Endothelial cell of umbilical vein (primary cell): ENCODE results near the gene SLC35F5. TPM values are rescaled to one million over a fixed set of nuclear protein-coding genes. Genes with fewer than 3 reads are reported as not detected.

Experiments used
- BruUV-seq: library from RNA; stranded (reverse); fragments of 400-500 nt; replicated peaks from 2 replicates; lab custom pipeline; 2021; lab: Mats Ljungman, UMichigan
- CTCF ChIA-PET: fragments of 300-600, 350-600 bp; sonication (Branson Sonifier 250); formaldehyde crosslinking; loops from one replicate; lab custom pipeline; 2021; ENCODE audit warnings: antibody characterized with exemption, inconsistent platforms; lab: Charles Lee
- POLR2A ChIA-PET: fragments of 300-600, 350-600 bp; sonication (Branson Sonifier 250); formaldehyde crosslinking; loops from one replicate; lab custom pipeline; 2021; ENCODE audit warnings: antibody characterized with exemption, inconsistent platforms; lab: Charles Lee
- DNase-seq: peaks from one replicate; pipeline ENCODE4 v3.0.0-alpha.2; 2011; ENCODE audit warnings: low read depth, low spot score
- FAIRE-seq: peaks from 2 replicates; lab custom pipeline; 2011; peaks lifted over from hg19 to GRCh38; lab: Jason Lieb, UNC
- H2AFZ ChIP-seq: 2 replicates; pipeline ENCODE4 v1.6.0; 2012; ENCODE audit warnings: low read depth, low read length, control low read depth, inconsistent platforms
- H3K27ac ChIP-seq: 2 replicates; pipeline ENCODE4 v1.5.1; 2011; ENCODE audit warnings: low read depth, mild to moderate bottlenecking, control low read depth, low read length, moderate library complexity; ENCODE audit not compliant: insufficient read depth
- H3K27me3 ChIP-seq, 2 experiments: 2 replicates each; pipeline versions ENCODE4 v1.6.0 to v1.6.1; 2011; ENCODE audit warnings: low read length in 2 of 2, mixed read lengths in 1 of 2; ENCODE audit not compliant: control insufficient read depth in 2 of 2, insufficient read depth in 2 of 2
- H3K36me3 ChIP-seq, 2 experiments: 2 replicates in 1 of 2; 3 replicates in 1 of 2; pipeline ENCODE4 v1.5.1; 2011; ENCODE audit warnings: low read length in 2 of 2, mild to moderate bottlenecking in 1 of 2, moderate library complexity in 1 of 2; ENCODE audit not compliant: control insufficient read depth in 2 of 2, insufficient read depth in 2 of 2; ENCODE audit errors: extremely low read depth in 1 of 2
- H3K4me1 ChIP-seq: 3 replicates; pipeline ENCODE4 v1.5.1; 2011; ENCODE audit warnings: mild to moderate bottlenecking, low read length; ENCODE audit not compliant: control insufficient read depth, insufficient read depth; ENCODE audit errors: extremely low read depth
- H3K4me2 ChIP-seq: 2 replicates; pipeline ENCODE4 v1.6.1; 2011; ENCODE audit warnings: low read length, control low read depth, mixed read lengths; ENCODE audit not compliant: insufficient read depth
- H3K4me3 ChIP-seq, 3 experiments: fragments of 200-600 bp in 1 of 3; sonication (generic), shearing (Covaris generic) in 1 of 3; replicated peaks in 1 of 3; 2 replicates each; pipeline ENCODE4 v1.5.1; 2011 to 2016; ENCODE audit warnings: control low read depth in 3 of 3, low read length in 3 of 3, mild to moderate bottlenecking in 2 of 3, inconsistent platforms in 1 of 3, low read depth in 1 of 3, moderate library complexity in 1 of 3; ENCODE audit not compliant: insufficient read depth in 1 of 3
- H3K79me2 ChIP-seq: 2 replicates; pipeline ENCODE4 v1.6.0; 2012; ENCODE audit warnings: low read length, inconsistent platforms; ENCODE audit not compliant: control insufficient read depth, insufficient read depth
- H3K9ac ChIP-seq: replicated peaks from 2 replicates; pipeline ENCODE3; 2011; ENCODE audit warnings: low read length, control low read depth; ENCODE audit not compliant: insufficient read depth; ENCODE audit errors: extremely low read depth
- H3K9me1 ChIP-seq: replicated peaks from 3 replicates; pipeline ENCODE4 v1.6.0; 2011; ENCODE audit warnings: mild to moderate bottlenecking, low read length; ENCODE audit not compliant: control insufficient read depth, insufficient read depth; ENCODE audit errors: extremely low read depth
- H3K9me3 ChIP-seq: replicated peaks from 2 replicates; pipeline ENCODE4 v1.5.1; 2012; ENCODE audit warnings: low read length, inconsistent platforms; ENCODE audit not compliant: control insufficient read depth, insufficient read depth
- H4K20me1 ChIP-seq: replicated peaks from 2 replicates; pipeline ENCODE3; 2011; ENCODE audit warnings: mild to moderate bottlenecking, low read length; ENCODE audit not compliant: control insufficient read depth, insufficient read depth; ENCODE audit errors: extremely low read depth
- CTCF ChIP-seq, 2 donors: IDR thresholded peaks; 1 replicate in 1 of 2; 2 replicates in 1 of 2; pipeline ENCODE4 v1.5.1; 2011; ENCODE audit warnings: low read length in 2 of 2, mild to moderate bottlenecking in 2 of 2, moderate library complexity in 2 of 2, control low read depth in 1 of 2, inconsistent platforms in 1 of 2, low read depth in 1 of 2; ENCODE audit not compliant: insufficient read depth in 1 of 2; ENCODE audit errors: extremely low read depth in 1 of 2
- EZH2 ChIP-seq: IDR thresholded peaks from 2 replicates; pipeline ENCODE4 v1.6.1; 2012; ENCODE audit warnings: borderline replicate concordance, low read depth, mild to moderate bottlenecking, moderate library complexity, low read length, inconsistent platforms; ENCODE audit not compliant: severe bottlenecking
- FOS ChIP-seq: IDR thresholded peaks from 2 replicates; pipeline ENCODE4 v1.6.1; 2011; ENCODE audit warnings: mild to moderate bottlenecking, low read length, moderate library complexity, borderline replicate concordance; ENCODE audit not compliant: insufficient read depth
- GATA2 ChIP-seq: IDR thresholded peaks from 2 replicates; pipeline ENCODE4 v1.7.0; 2011; ENCODE audit warnings: low read depth, mild to moderate bottlenecking, moderate library complexity, mixed read lengths, low read length; ENCODE audit not compliant: insufficient read length, insufficient read depth
- JUN ChIP-seq: IDR thresholded peaks from 2 replicates; pipeline ENCODE4 v1.6.1; 2011; ENCODE audit warnings: borderline replicate concordance, low read depth; ENCODE audit not compliant: insufficient read length, insufficient read depth
- MYC ChIP-seq: IDR thresholded peaks from one replicate; pipeline ENCODE4 v1.6.1; 2011; ENCODE audit warnings: mild to moderate bottlenecking, low read depth, low read length
- POLR2A ChIP-seq: IDR thresholded peaks from 2 replicates; pipeline ENCODE4 v1.6.1; 2012; ENCODE audit warnings: low read depth, mild to moderate bottlenecking, control low read depth, low read length
- POLR2AphosphoS5 ChIP-seq: IDR thresholded peaks from 2 replicates; pipeline ENCODE4 v1.6.1; 2012; ENCODE audit warnings: low read depth, mild to moderate bottlenecking, control low read depth, low read length, moderate library complexity; ENCODE audit not compliant: insufficient read depth
- dilution Hi-C: fragments of 300-500 bp; cut with MboI; formaldehyde crosslinking; loops from one replicate; pipeline ENCODE4 v1.15.0; 2019; ENCODE audit warnings: low sequenced_read_pairs; ENCODE audit not compliant: extremely low pct_ligation_motif_present
- intact Hi-C: fragments of 100-400 bp; cut with micrococcal nuclease; formaldehyde crosslinking; loops from one replicate; pipeline ENCODE4 v1.10.0; 2022
- polyA plus RNA-seq, 4 experiments: library from polyadenylated mRNA; depleted of rRNA in 3 of 4; stranded (reverse) in 3 of 4; unstranded in 1 of 4; fragments of >200 nt; gene quantifications; 2 replicates each; pipeline versions ENCODE4 v1.2.1 to v1.2.3, GENCODE V29; 2011 to 2012; ENCODE audit warnings: missing spikeins in 1 of 4
- total RNA-seq: library from RNA; stranded (reverse); gene quantifications from 2 replicates; pipeline ENCODE4 v1.2.3, GENCODE V29; 2021
- TF ChIP-seq, protein P1 (sequence below): IDR thresholded peaks from 2 replicates; pipeline ENCODE4 v1.6.1; 2011; ENCODE audit not compliant: insufficient read depth, insufficient read length

SLC35F5 gene
- total and polyA plus RNA-seq, 2 donors (not counting 3 experiments of a cell fraction or from before 2014, with no cell fraction given) = 22.4 to 51.1 TPM

- ChIA-PET CTCF (no interaction called here), POLR2A (no interaction called here)
- Histone ChIP-seq H3K9me1 (no peaks in the 10 kb centered on the region), H3K36me3 (peaks cover 7 to 9% of the 10 kb centered on the region in 2 experiments), H3K27ac (no peak overlapping the region), H3K27me3 (no peaks in the 10 kb centered on the region), H3K4me1 (no peaks in the 10 kb centered on the region), H2AFZ (no peak overlapping the region), H4K20me1 (no peaks in the 10 kb centered on the region), H3K4me3 (no peak overlapping the region), H3K4me2 (no peak overlapping the region), H3K79me2 (no peaks in the 10 kb centered on the region), H3K9me3 (no peaks in the 10 kb centered on the region), H3K9ac (no peak overlapping the region)
- intact Hi-C loops = no loop called here
- TF ChIP-seq FOS = no peak
- TF ChIP-seq CTCF (IDR thresholded peaks at IDR 0.05; ENCODE audit: extremely low read depth in 1 of 2, insufficient read depth in 1 of 2, low read depth in 1 of 2, low read length in 2 of 2) = no peak
- no peak for TF ChIP-seq POLR2A
- no peak for TF ChIP-seq JUN
- no peak for TF ChIP-seq POLR2AphosphoS5
- no peak for DNase-seq
- no TSS peak for BruUV-seq
- no peak for FAIRE-seq
- dilution Hi-C loops = no loop called here
These were observed 43.5 kb downstream of the SLC35F5 start for GRCh38 chr2:113712941-113713340.

- Histone ChIP-seq H3K4me3 (no peak overlapping the region), H3K27me3 (no peaks in the 10 kb centered on the region), H3K9ac (no peak overlapping the region), H3K9me1 (no peaks in the 10 kb centered on the region), H3K36me3 (peaks cover 7 to 9% of the 10 kb centered on the region in 2 experiments), H4K20me1 (no peaks in the 10 kb centered on the region), H3K27ac (no peak overlapping the region), H3K79me2 (no peaks in the 10 kb centered on the region), H3K4me2 (no peak overlapping the region), H3K9me3 (no peaks in the 10 kb centered on the region), H3K4me1 (no peaks in the 10 kb centered on the region), H2AFZ (no peak overlapping the region)
- TF ChIP-seq GATA2 (no peak), FOS (no peak), CTCF (IDR thresholded peaks at IDR 0.05; ENCODE audit: extremely low read depth in 1 of 2, insufficient read depth in 1 of 2, low read depth in 1 of 2, low read length in 2 of 2) (no peak), POLR2AphosphoS5 (no peak), EZH2 (no peak), MYC (no peak), JUN (no peak), POLR2A (no peak)
- TF ChIP-seq, protein P1, sequence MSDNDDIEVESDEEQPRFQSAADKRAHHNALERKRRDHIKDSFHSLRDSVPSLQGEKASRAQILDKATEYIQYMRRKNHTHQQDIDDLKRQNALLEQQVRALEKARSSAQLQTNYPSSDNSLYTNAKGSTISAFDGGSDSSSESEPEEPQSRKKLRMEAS = no peak
- BruUV-seq = no TSS peak
- intact Hi-C loops = no loop called here
- FAIRE-seq = no peak
- dilution Hi-C loops = no loop called here
- POLR2A ChIA-PET = no interaction called here
- DNase-seq = no peak
- CTCF ChIA-PET = no interaction called here
These were observed 44.6 kb downstream of the SLC35F5 start for GRCh38 chr2:113711851-113712250.
